HepG2 (cell line): Measurements from ENCODE around the gene RWDD4. TPM values are rescaled to one million over a fixed set of nuclear protein-coding genes. Genes with fewer than 3 reads are reported as not detected.

ENCODE experiments used
- CAMTA2 ChIP-seq: sonication (generic); formaldehyde crosslinking; IDR thresholded peaks from 2 replicates; pipeline ENCODE4 v1.4.0; 2020; ENCODE audit warnings: mild to moderate bottlenecking, missing genetic modification reagents, borderline replicate concordance
- FOXJ3 ChIP-seq: sonication (generic); formaldehyde crosslinking; IDR thresholded peaks from 2 replicates; pipeline ENCODE4 v1.4.0; 2020; ENCODE audit warnings: missing genetic modification reagents, mild to moderate bottlenecking, borderline replicate concordance
- HMG20B ChIP-seq: conservative IDR thresholded peaks from 2 replicates; pipeline ENCODE4 v1.6.1; 2016; ENCODE audit warnings: missing genetic modification reagents, missing compliant biosample characterization
- HNRNPUL1 ChIP-seq: fragments of 200-400 bp; formaldehyde crosslinking; IDR thresholded peaks from 2 replicates; pipeline ENCODE4 v1.6.1; 2017; ENCODE audit warnings: low read depth, mild to moderate bottlenecking, low read length, moderate library complexity
- IRF9 ChIP-seq: sonication (generic); formaldehyde crosslinking; IDR thresholded peaks from 2 replicates; pipeline ENCODE4 v1.8.0; 2022; ENCODE audit warnings: missing genetic modification reagents, mild to moderate bottlenecking, borderline replicate concordance
- KDM2A ChIP-seq: sonication (generic); formaldehyde crosslinking; IDR thresholded peaks from 2 replicates; pipeline ENCODE4 v1.4.0; 2020; ENCODE audit warnings: low read depth, missing genetic modification reagents, borderline replicate concordance
- MAX ChIP-seq: IDR thresholded peaks from 2 replicates; pipeline ENCODE4 v1.6.1; 2012; ENCODE audit warnings: inconsistent platforms
- MIER3 ChIP-seq: IDR thresholded peaks from 2 replicates; pipeline ENCODE4 v1.6.1; 2016; ENCODE audit warnings: missing compliant biosample characterization, borderline replicate concordance
- NONO ChIP-seq, 2 experiments: fragments of 450-650 bp in 1 of 2; sonication (generic) in 1 of 2; formaldehyde crosslinking in 1 of 2; IDR thresholded peaks in 1 of 2; conservative IDR thresholded peaks in 1 of 2; 2 replicates each; pipeline versions ENCODE4 v1.6.1 to v1.8.0; 2017 to 2022; ENCODE audit warnings: mild to moderate bottlenecking in 1 of 2, missing genetic modification reagents in 1 of 2, moderate library complexity in 1 of 2
- ONECUT2 ChIP-seq: sonication (generic); formaldehyde crosslinking; IDR thresholded peaks from 2 replicates; pipeline ENCODE4 v1.4.0; 2020; ENCODE audit warnings: missing genetic modification reagents
- PAX8 ChIP-seq: sonication (generic); formaldehyde crosslinking; IDR thresholded peaks from 2 replicates; pipeline ENCODE4 v1.8.0; 2022; ENCODE audit warnings: mild to moderate bottlenecking, missing genetic modification reagents, borderline replicate concordance
- RAD21 ChIP-seq: fragments of 450-650 bp; formaldehyde crosslinking; IDR thresholded peaks from 2 replicates; pipeline ENCODE4 v1.5.0; 2020; ENCODE audit warnings: mild to moderate bottlenecking
- RXRA ChIP-seq: sonication (generic); formaldehyde crosslinking; IDR thresholded peaks from 2 replicates; pipeline ENCODE4 v1.5.1; 2020; ENCODE audit warnings: missing genetic modification reagents
- SNAPC5 ChIP-seq: sonication (generic); formaldehyde crosslinking; IDR thresholded peaks from 2 replicates; pipeline ENCODE4 v1.8.1; 2023; ENCODE audit warnings: mild to moderate bottlenecking, missing genetic modification reagents, borderline replicate concordance
- SPEN ChIP-seq: sonication (generic); formaldehyde crosslinking; IDR thresholded peaks from 2 replicates; pipeline ENCODE4 v1.5.1; 2020; ENCODE audit warnings: low read depth, mild to moderate bottlenecking, missing genetic modification reagents
- TFAP4 ChIP-seq: sonication (generic); IDR thresholded peaks from 2 replicates; pipeline ENCODE4 v1.6.1; 2016; ENCODE audit warnings: low read depth, borderline replicate concordance
- ZBTB3 ChIP-seq: sonication (generic); formaldehyde crosslinking; IDR thresholded peaks from 2 replicates; pipeline ENCODE4 v1.4.0; 2020; ENCODE audit warnings: low read depth, mild to moderate bottlenecking, moderate library complexity, missing genetic modification reagents, borderline replicate concordance
- ZMYM4 ChIP-seq: sonication (generic); formaldehyde crosslinking; IDR thresholded peaks from 2 replicates; pipeline ENCODE4 v1.8.1; 2023; ENCODE audit warnings: mild to moderate bottlenecking, missing genetic modification reagents
- ZNF256 ChIP-seq: sonication (generic); formaldehyde crosslinking; conservative IDR thresholded peaks from 2 replicates; pipeline ENCODE4 v1.4.0; 2020; ENCODE audit warnings: missing genetic modification reagents
- ZNF343 ChIP-seq: sonication (generic); formaldehyde crosslinking; IDR thresholded peaks from 2 replicates; pipeline ENCODE4 v1.4.0; 2020; ENCODE audit warnings: mild to moderate bottlenecking, missing genetic modification reagents
- ZNF749 ChIP-seq: sonication (generic); formaldehyde crosslinking; IDR thresholded peaks from 2 replicates; pipeline ENCODE4 v1.8.0; 2022; ENCODE audit warnings: mild to moderate bottlenecking, missing genetic modification reagents, moderate library complexity, borderline replicate concordance
- ZNF773 ChIP-seq: sonication (generic); formaldehyde crosslinking; IDR thresholded peaks from 2 replicates; pipeline ENCODE4 v1.4.0; 2020; ENCODE audit warnings: missing genetic modification reagents, borderline replicate concordance
- ZNF883 ChIP-seq: sonication (generic); formaldehyde crosslinking; IDR thresholded peaks from 2 replicates; pipeline ENCODE4 v1.5.1; 2020; ENCODE audit warnings: mild to moderate bottlenecking, missing genetic modification reagents; ENCODE audit errors: not compliant biosample characterization
- polyA plus RNA-seq, 8 experiments: library from polyadenylated mRNA; depleted of rRNA in 3 of 8; stranded (reverse) in 7 of 8; unstranded in 1 of 8; fragments of >200 nt; fragmentation: Illumina TruSeq in 4 of 8; extraction: Trizol in 4 of 8; gene quantifications; 2 replicates each; pipeline versions ENCODE4 v1.2.1 to v1.2.3, GENCODE V29; 2011 to 2016; ENCODE audit warnings: low read depth in 4 of 8, missing spikeins in 1 of 8, mixed read lengths in 1 of 8; ENCODE audit not compliant: insufficient read depth in 1 of 8
- total RNA-seq, 5 experiments: library from RNA; depleted of rRNA; stranded (reverse); fragments of >200 nt; fragmentation: Illumina TruSeq; extraction: Trizol; gene quantifications; 2 replicates each; pipeline ENCODE4 v1.2.3, GENCODE V29; 2016; ENCODE audit warnings: low read depth in 1 of 5

The RWDD4 gene
- total and polyA plus RNA-seq, 2 of the 13 experiments (the other 11 are each of a cell fraction or from before 2014, with no cell fraction given) = 10.2 to 25.4 TPM

GRCh38 chr4:183659029-183659871 lies at the start of gene RWDD4, which contains the start of gene TRAPPC11 (continued):
- TF ChIP-seq ZMYM4 (CRISPR knock-in tag) (peak; percentile 68), HMG20B (CRISPR knock-in tag) (no peak), SPEN (peak; percentile 74), TFAP4 (peak; percentile 30; the same call in 1 of the 2 replicates), CAMTA2 (no peak), FOXJ3 (CRISPR knock-in tag) (no peak), KDM2A (peak; percentile 78; the same call in 1 of the 2 replicates), ZBTB3 (CRISPR knock-in tag) (peak; percentile 67; the same call in 1 of the 2 replicates), ONECUT2 (CRISPR knock-in tag) (no peak; the same call in 1 of the 2 replicates), RAD21 (peak; percentile 67), RXRA (CRISPR knock-in tag) (peak; percentile 60; the same call in 1 of the 2 replicates), HNRNPUL1 (0 out of 2 replicates have a peak, but pooled peaks have one; percentile 33), MIER3 (CRISPR knock-in tag) (peak; percentile 48; the same call in 1 of the 2 replicates), ZNF773 (0 out of 2 replicates have a peak, but pooled peaks have one; percentile 68), MAX (peak; percentile 49; the same call in 1 of the 2 replicates), ZNF256 (CRISPR knock-in tag) (0 out of 2 replicates have a peak, but pooled peaks have one; percentile 10), ZNF749 (CRISPR knock-in tag) (peak; percentile 37; the same call in 1 of the 2 replicates), IRF9 (CRISPR knock-in tag) (peak; percentile 60; the same call in 1 of the 2 replicates), ZNF343 (peak; percentile 78; the same call in 1 of the 2 replicates), NONO (IDR thresholded peaks at IDR 0.05) (no peak), NONO (CRISPR knock-in tag; conservative IDR thresholded peaks at IDR 0.05) (peak; percentile 79), ZNF883 (no peak), PAX8 (CRISPR knock-in tag) (peak; percentile 53; the same call in 1 of the 2 replicates), SNAPC5 (no peak)
